GM19193 (cell line): Measurements from ENCODE around the gene ZNF41.

Experiments
- POLR2A ChIP-seq: IDR thresholded peaks from 4 replicates; pipeline ENCODE4 v1.6.1; 2011; ENCODE audit not compliant: insufficient read depth, insufficient read length; ENCODE audit errors: extremely low read depth

ZNF41 gene

GRCh38 chrX:47430925-47431324 is 52.1 kb downstream of the ZNF41 start:
- no peak for TF ChIP-seq POLR2A

- TF ChIP-seq POLR2A, result no peak
Measured at GRCh38 chrX:47422444-47422843, 60.6 kb downstream of the ZNF41 start.

- TF ChIP-seq POLR2A, result no peak
Measured at GRCh38 chrX:47420962-47421361, 62.1 kb downstream of the ZNF41 start.

- no peak for TF ChIP-seq POLR2A
Measured at GRCh38 chrX:47420265-47420664, 62.8 kb downstream of the ZNF41 start.

GRCh38 chrX:47413179-47413594 is 69.8 kb downstream of the ZNF41 start:
- no peak for TF ChIP-seq POLR2A
